Ishikawa (cell line): ENCODE measurements around the gene KRT33B.

Source experiments
- CREB1 ChIP-seq: IDR thresholded peaks from 2 replicates; pipeline ENCODE4 v1.6.1; 2012; ENCODE audit warnings: low read depth
- EGR1 ChIP-seq: IDR thresholded peaks from 2 replicates; pipeline ENCODE4 v1.6.1; 2012
- EP300 ChIP-seq: IDR thresholded peaks from 2 replicates; pipeline ENCODE4 v1.6.1; 2012; ENCODE audit warnings: borderline replicate concordance
- FOXM1 ChIP-seq: IDR thresholded peaks from 2 replicates; pipeline ENCODE4 v1.6.1; 2012; ENCODE audit warnings: low read depth, borderline replicate concordance
- NFIC ChIP-seq: IDR thresholded peaks from 2 replicates; pipeline ENCODE4 v1.6.1; 2012
- REST ChIP-seq: IDR thresholded peaks from 2 replicates; pipeline ENCODE4 v1.6.1; 2012; ENCODE audit warnings: low read depth, mild to moderate bottlenecking
- TAF1 ChIP-seq: IDR thresholded peaks from 2 replicates; pipeline ENCODE4 v1.6.1; 2012; ENCODE audit warnings: low read depth, mild to moderate bottlenecking

GRCh38 chr17:41369713-41370112, at the start of gene KRT33B:
- TF ChIP-seq FOXM1 (no peak), EP300 (no peak), CREB1 (no peak), NFIC (no peak), TAF1 (no peak), REST (no peak), EGR1 (no peak)
